HG03378 (cell line): Measurements from ENCODE around the gene ARFGAP1.

Source experiments
- ATAC-seq: cut with Tn5 transposase; IDR thresholded peaks from one replicate; pipeline ENCODE4 v1.9.1; 2021; ENCODE audit warnings: mild to moderate bottlenecking, moderate library complexity; ENCODE audit not compliant: unreplicated experiment

ARFGAP1 gene

GRCh38 chr20:63318391-63319163 lies 46.0 kb downstream of the ARFGAP1 start:
- no peak for ATAC-seq

- no peak for ATAC-seq
Measured at GRCh38 chr20:63319164-63320040, 46.8 kb downstream of the ARFGAP1 start.

DNA sequence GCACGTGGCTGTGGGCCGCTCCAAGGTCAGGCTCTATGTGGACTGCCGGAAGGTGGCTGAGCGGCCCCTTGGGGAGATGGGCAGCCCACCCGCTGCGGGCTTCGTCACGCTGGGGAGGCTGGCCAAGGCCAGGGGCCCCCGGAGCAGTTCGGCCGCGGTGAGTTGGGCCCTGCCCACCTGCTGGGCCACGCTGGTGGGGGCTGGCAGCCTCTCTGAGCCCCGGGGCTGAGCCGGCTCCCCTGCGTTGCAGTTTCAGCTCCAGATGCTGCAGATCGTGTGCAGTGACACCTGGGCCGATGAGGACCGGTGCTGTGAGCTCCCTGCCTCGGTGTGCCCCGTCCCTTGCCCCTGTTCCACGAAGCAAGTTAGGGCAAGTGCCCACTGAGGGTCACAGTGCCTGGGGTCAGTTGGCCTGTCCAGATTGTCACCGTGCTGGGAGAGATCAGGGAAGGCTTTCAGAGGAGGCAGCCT lies 47.5 kb downstream of the ARFGAP1 start:
- ATAC-seq, result no peak

- no peak for ATAC-seq
Measured at GRCh38 chr20:63320616-63321147, 48.1 kb downstream of the ARFGAP1 start.

- no peak for ATAC-seq
Measured at GRCh38 chr20:63321148-63321831, 48.7 kb downstream of the ARFGAP1 start.

GRCh38 chr20:63322146-63322932 lies 49.7 kb downstream of the ARFGAP1 start:
- ATAC-seq, result no peak

DNA sequence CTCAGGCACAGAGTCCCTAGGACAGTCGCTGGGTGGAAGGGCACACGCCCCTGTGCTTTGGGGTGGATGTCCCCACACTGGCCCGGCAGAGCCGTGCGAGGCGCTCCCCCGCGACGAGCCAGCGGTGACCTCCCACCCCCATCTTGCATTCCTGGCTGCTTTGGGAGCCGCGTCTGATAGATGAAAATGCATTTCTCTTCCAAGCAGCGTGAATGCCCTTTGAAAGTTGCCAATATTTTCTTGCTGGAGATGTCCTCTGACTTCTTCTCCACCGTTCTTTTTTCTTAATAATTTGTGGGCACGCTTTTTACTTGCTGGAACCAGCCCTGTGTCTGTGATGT lies 50.3 kb downstream of the ARFGAP1 start:
- ATAC-seq, result no peak

DNA sequence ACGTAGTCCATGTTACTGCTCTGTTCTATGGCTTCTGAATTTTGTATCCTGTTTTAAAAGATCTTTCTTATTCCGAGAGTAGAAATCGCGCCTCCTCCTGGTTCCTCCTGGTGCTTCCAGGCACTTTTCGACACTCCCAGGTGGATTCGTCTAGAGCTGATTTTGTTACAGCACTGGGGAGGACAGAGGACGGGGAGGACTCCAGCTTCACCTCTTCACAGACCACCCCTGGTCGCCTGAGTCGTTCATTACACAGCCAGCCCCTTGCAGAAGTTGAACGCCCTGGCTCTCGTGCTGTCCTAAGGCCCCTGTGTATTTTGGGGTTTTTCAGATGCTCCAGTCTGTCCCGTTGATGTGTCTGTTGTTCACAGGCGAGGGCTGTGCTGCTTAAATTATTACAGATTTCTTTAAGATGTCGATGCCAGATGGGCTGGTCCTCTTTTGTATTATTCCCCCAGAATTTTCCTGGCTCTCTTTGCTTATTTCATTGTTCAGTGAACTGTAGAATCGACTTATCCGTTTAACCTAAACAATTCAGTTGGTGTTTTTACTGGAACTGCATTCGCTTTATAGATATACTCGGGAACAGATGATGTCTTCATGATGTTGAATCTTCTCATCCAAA lies 50.9 kb downstream of the ARFGAP1 start:
- no peak for ATAC-seq

DNA sequence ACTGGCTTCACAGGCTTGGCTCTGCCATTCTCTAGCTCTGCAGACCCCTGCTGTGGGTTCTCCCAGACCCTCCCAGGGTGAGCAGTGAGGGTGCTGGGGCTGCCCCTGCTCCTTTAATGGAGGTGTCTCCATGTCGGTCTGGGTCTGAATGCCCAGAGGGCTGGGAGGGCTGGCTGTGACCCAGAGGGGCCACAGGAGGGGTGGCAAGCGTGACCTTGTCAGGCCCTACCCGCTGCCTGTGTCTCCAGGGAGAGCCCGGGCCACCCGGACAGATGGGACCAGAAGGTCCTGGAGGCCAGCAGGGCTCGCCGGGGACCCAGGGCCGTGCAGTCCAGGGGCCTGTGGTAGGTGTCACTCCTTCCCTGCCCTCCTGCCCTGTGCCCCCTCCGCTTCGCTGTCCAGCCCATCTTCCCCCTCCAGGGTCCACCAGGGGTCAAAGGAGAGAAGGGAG lies 52.4 kb downstream of the ARFGAP1 start:
- no peak for ATAC-seq

DNA sequence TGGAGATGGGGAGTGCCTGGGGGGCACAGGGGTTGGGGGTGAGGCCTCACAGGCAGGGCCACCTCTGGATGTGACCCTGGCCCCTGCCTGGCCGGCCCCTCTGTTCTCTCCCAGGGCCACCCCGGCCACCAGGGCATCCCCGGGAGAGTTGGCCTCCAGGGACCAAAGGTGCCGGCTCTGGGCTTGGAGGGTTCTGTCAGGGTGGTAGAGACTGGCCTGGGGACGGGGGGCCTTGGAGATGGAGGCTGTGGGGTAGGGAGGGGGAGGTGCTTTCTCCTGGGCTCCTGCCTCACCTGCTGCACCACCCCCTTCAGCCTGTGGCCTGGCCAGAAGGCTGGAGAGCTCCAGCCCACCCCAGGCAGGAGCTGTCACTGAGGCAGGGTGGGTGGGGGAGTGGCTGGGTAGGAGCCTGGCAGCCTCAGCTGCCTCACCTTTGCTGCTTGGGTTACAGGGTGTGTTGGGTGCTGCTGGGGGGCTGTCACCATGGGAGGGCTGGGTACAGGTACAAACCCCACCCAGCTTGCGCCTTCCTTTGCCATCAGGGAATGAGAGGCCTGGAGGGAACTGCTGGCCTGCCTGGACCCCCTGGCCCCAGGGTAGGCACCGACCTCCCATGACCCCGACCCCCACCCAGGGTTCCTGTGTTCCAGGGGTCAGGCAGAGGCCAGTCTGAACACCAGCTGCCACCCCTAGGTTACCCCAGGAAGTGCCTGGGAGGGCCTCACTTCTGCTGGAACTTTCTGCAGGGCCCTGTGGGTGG lies 53.1 kb downstream of the ARFGAP1 start:
- no peak for ATAC-seq

- no peak for ATAC-seq
Measured at GRCh38 chr20:63326314-63327230, 54.0 kb downstream of the ARFGAP1 start.

GRCh38 chr20:63327231-63327745 lies 54.7 kb downstream of the ARFGAP1 start:
- ATAC-seq, result no peak

DNA sequence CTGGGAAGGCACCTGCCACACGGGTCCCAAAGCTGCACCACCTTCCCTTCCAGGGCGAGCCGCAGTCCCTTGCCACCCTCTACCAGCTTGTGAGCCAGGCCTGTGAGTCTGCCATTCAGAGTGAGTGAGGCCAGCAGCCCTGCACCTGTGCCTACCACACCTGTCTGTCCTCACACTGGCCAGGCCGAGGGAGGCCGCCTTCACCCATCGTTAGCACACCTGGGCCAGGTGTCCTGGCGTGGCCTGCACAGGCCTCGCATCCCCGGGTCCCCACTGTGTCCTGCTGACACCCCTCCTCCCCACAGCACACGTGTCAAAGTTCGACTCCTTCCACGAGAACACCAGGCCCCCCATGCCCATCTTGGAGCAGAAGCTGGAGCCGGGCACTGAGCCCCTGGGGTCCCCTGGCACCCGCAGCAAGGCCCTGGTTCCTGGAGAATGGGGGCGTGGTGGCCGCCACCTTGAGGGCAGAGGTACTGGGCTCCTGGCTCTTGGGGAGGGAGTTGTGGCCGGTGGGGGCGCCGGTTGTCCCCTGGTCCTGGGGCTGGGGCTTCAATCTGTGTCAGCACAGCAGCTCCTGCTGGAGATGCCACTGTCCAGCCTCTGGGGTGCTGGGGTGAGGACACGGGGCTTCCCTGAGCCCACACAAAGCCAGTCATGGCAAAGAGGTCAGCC lies 55.5 kb downstream of the ARFGAP1 start:
- no peak for ATAC-seq

DNA sequence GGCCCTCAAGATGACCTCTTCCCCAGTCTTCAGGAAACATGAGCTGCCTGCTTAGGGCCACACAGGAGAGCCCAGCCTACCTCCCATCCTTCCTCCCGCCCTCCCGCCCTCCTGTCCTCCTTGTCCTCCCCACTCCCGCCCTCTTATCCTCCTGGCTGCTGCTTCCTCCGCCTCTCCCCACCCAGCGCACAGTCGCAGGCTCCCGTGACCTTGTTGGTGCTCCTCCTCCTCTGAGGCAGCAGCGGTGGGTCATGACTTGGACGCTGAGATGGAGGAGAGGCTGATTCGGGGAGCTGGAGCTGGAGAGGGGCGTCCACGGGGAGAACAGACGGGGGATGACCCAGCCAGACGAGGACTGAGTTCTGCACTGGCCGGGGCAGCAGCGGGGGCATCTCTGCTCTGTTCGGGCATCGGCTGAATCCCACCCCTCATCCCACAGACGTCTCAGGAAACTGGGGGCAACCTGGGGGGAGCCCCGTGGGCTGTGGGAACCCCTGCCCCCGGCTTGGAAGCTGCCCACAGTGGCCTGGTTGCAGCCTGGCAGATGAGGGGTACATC lies 56.2 kb downstream of the ARFGAP1 start:
- ATAC-seq, result no peak

DNA sequence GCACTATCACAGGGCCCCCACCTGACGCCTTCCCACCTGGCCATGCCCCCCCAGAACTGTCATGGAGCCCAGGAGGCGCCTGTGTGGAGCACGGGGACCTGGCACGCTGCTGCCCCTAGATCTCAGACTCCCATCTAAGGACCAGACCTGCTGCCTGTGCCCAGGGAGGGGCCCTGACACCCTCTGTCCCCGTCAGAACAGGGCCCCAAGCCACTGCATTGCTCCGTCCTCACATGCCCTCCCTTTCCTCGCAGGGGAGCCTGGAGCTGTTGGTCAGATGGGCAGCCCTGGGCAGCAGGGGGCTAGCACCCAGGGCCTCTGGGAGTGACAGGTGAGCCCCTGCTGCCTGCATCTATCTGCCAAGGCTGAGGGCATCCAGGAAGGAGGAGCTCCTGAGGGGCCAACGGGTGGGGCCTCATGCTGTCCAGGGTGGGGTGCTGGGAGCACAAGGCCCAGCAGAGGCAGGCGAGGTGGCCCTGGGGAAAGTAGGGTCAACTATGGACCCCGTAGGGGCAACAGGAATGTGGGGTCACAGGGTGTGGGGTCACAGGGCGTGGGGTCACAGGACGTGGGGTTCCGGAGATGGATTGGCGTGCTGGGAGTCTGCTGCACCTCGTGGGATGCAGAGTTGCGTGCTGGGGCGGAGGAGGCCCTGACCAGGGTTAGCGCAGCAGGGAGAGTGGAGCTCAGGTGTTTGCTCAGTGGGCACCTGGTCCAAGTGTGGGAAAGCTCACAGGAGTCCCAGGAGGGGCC lies 56.9 kb downstream of the ARFGAP1 start:
- ATAC-seq, result no peak

DNA sequence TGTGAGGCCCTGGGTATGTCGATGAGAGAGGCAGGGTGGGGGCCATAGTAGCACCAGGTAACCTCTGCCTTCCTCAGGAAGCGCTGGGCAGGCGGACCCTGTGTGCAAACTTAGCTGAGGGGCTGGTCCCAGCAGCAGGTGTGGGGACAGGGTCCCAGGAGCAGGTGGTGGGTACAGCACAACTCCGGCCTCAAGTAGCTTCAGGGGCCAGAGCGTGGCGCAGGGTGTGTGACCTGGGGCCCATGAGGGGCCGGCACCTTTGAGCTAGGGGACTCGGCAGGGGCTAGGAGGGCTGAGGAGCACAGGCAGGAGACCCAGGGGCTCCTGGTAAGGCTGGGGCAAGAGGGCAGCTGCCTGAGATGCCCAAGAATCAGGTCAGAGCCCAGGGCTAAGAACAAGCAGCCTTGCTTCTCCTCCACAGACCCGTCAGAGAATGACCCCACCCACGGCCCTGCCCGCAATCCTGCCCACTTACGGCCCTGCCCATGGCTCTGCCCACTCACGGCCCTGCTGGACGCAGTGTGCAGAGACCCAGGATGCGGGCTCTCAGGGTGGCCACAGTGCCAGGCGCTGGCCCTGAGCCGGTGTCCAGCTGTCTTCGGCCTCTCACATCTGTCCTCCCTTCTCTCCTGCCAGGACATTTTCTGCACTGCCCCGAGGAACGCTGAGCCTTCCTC lies 57.6 kb downstream of the ARFGAP1 start:
- no peak for ATAC-seq
